Cerebellar cortex (tissue), 1 donor: ENCODE results near the gene TMEM59L.

ENCODE experiments used
- DNase-seq: peaks from one replicate; pipeline ENCODE4 v3.0.0-alpha.2; 2015; ENCODE audit warnings: low spot score

Gene TMEM59L

DNA sequence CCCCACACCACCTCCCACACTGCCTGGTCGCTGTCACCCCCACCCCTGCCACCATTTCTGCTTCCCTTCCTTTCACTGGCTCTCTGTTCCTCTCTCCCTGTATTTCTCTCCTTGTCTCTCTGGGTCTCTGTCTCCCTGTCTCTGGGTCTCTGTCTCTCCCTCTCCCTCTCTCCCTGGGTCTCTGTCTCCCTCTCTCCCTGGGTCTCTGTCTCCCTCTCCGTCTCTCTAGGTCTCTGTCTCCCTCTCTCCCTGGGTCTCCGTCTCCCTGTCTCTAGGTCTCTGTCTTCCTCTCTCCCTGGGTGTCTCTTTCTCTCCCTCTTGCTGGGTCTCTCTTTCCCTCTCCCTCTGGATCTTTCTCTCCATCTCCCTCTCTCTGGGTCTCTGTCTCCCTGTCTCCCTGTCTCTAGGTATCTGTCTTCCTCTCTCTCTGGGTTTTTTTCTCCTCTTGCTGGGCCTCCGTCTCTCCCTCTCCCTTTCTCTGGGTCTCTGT is 45.7 kb downstream of the TMEM59L start:
- no peak for DNase-seq

GRCh38 chr19:18659281-18660050 is 46.8 kb downstream of the TMEM59L start:
- DNase-seq = no peak

DNA sequence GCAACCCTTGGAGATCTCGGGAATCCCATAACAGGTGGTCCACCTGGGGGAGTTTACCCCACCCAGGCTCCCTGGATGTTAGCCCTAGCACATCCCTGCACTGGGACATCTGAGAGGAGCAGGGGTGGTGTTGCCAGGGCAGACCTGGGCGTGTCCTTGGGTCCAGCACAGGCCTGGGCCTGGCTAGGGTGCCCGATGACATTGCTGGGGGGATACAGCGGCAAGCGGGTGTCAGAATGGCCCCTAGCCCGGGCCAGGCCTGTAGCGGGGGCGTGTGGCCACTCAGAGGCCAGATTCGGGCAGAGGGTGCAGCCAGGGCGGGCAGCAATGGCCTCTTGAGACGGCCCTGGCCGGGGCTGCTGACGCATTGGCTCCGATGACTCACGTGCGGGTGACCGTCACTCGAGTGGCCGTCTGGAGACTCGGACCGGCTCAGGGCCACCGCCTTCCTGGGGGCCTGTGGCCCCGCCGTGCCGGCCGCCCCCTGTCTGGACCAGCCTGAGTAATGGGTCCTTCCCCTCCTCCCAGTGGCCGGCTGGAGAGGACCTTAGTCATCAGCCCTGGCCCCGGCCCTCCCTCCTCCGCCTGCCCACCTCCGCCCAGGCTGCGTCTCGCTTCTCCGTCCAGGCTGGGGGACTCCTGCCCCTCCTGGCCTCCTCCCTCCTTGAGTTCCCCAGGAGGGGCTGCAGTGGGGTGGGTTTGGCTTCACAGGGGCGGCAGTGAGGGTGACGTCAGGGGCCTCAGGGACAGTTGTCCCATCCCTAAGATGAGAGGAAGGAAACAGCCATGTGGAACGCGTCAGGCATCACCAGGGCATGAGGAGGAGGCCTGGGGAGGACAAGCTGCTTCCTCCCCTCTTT is 47.6 kb downstream of the TMEM59L start:
- no peak for DNase-seq

DNA sequence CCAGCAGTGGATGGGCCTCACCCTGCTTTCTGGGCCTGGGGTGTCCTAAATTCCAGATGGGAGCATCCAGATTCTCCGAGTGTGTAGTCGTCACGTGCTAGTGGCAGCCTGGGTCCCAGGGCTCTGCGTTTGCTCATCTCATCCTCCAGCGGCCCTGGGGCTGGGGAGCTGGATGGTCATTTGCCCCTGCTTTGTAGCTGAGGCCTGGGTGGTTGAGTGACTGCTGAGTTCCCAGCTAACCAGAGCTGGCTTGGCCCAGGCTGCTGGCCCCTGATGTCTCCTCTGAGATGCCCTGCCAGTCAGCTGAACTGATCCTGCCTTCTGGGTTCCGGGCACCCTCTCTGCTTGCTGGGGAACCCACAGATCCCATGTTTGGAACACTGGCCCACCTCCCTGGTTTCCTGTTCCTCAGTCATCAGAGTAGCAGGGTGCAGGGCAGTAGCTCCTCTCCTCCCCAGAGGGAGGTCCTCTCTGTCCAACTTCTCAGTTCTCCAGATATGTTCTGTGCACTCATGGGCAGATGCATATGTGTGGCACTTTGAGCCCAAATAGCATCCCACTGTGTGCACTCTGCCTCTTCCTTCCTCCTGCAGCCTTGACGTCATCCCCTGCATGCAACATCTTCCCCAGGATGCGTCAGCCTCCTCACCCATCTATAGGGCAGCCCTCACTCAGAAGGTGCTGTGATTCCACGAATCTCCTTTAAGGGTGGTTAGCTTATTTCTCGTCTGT is 48.4 kb downstream of the TMEM59L start:
- DNase-seq = no peak

DNA sequence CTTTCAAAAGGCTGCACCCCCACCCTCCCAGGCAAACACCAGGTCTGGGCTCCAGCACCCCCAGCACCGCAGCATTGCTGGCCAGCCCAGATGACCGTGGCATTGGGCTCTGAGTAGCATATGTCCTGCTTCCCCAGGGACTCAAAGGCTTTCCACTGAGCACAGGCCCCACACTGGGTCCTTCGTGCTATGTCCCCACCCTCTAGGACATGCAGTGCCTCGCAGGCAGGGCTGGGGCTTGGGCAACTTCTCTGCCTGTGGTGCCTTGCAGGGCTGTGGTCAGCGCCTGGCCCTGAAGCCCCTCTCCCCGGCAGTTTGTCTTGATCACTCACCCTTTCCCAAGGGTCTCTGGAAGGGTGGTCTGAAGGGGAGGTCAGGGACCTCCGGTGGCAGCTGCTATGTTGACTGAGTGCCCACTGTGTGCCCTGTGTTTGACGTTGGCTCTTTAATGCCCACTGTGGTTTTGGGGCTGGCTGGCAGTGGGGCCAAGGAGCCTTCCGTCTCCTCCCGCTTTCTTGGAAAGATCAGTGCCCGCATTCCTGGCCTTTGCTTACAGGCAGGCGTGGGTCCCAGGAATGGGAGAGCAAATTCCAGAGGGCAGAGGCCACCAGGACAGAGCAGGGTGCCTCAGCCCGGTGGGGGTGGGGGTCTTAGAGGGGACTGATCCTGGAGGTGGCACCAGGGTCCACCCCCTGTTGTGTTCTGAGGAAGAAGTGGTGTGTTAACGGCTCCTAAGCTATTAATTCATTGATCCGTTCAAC is 50.5 kb downstream of the TMEM59L start:
- DNase-seq = no peak

GRCh38 chr19:18663940-18664530 is 51.4 kb downstream of the TMEM59L start:
- DNase-seq = no peak

GRCh38 chr19:18665771-18666202 is 53.1 kb downstream of the TMEM59L start:
- DNase-seq = no peak

- no peak for DNase-seq
These were observed 53.6 kb downstream of the TMEM59L start for GRCh38 chr19:18666317-18666716.

- no peak for DNase-seq
These were observed 54.1 kb downstream of the TMEM59L start for GRCh38 chr19:18666784-18667183.

GRCh38 chr19:18667531-18668251 is 55.0 kb downstream of the TMEM59L start:
- DNase-seq = no peak

DNA sequence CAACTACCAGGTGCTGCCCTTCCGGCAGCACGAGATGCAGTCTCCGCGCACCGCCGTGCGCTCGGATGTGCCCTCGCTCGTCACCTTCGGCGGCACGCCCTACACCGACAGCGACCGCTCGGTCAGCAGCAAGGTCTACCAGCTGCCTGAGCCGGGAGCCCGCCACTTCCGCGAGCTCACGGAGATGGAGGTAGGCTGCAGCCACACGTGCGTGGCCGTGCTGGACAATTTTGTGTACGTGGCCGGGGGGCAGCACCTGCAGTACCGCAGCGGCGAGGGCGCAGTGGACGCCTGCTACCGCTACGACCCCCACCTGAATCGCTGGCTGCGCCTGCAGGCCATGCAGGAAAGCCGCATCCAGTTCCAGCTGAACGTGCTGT is 55.6 kb downstream of the TMEM59L start:
- DNase-seq = no peak

DNA sequence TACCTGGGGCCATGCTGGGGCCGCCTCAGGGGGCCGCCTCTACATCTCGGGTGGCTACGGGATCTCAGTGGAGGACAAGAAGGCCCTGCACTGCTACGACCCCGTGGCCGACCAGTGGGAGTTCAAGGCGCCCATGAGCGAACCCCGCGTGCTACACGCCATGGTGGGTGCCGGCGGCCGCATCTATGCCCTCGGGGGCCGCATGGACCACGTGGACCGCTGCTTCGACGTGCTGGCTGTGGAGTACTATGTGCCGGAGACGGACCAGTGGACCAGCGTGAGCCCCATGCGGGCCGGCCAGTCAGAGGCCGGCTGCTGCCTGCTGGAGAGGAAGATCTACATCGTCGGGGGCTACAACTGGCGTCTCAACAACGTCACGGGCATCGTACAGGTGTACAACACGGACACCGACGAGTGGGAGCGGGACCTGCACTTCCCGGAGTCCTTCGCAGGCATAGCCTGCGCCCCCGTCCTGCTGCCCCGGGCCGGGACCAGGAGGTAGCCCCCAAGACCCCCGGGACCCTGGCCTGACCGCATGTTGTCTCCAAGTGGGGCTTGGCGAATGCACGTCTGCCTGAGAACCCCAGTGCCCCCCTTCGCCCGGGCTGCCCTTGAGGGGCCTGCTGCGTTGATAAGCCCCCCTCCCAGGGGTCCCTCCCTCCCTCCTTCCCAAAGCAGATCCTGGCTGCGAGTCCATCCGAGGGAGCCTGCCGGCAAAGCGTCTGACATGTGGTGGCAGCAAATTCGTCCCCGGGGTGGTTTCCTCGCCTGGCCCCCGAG is 56.3 kb downstream of the TMEM59L start:
- DNase-seq = no peak

GRCh38 chr19:18669524-18669817 is 56.8 kb downstream of the TMEM59L start:
- DNase-seq = no peak

- no peak for DNase-seq
These were observed 57.2 kb downstream of the TMEM59L start for GRCh38 chr19:18669883-18670282.

DNA sequence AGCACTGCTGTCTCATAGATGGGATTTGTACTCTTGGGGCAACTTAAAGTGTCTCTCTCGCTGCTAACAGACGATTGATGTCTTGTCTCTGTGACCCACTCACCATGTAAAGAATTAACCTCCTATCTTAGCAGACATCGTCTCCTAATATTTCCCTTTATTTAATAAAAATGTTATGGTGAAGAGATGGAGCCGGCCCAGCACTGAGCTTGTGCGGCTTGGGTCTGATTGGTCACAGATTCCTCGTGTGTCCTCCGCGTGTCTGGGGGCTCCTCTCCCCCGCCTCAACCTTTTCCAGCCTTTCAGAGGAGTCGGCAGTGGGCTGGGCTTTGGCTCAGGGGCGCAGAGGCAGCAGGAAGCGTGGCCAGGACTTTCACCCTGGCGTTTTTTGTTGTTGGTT is 57.6 kb downstream of the TMEM59L start:
- DNase-seq = no peak
